H9 (cell line): ENCODE results near the gene ANXA2. TPM values are rescaled to one million over a fixed set of nuclear protein-coding genes. Genes with fewer than 3 reads are reported as not detected.

Experiments used
- DNase-seq: peaks from one replicate; pipeline ENCODE4 v3.0.0-alpha.2; 2017
- H2AFZ ChIP-seq: one replicate; pipeline ENCODE4 v1.6.1; 2013; ENCODE audit warnings: mild to moderate bottlenecking, low read length, control low read depth, moderate library complexity
- H2AK5ac ChIP-seq: 2 replicates; pipeline ENCODE4 v1.6.1; 2013; ENCODE audit warnings: low read length, control low read depth, mixed read lengths; ENCODE audit not compliant: insufficient read length
- H2BK120ac ChIP-seq: one replicate; pipeline ENCODE4 v1.6.1; 2013; ENCODE audit warnings: low read depth, mild to moderate bottlenecking, low read length, control low read depth, inconsistent platforms; ENCODE audit not compliant: poor library complexity, severe bottlenecking
- H2BK12ac ChIP-seq: 2 replicates; pipeline ENCODE4 v1.6.1; 2013; ENCODE audit warnings: low read length, control low read depth, mixed read lengths, low read depth; ENCODE audit not compliant: insufficient read length
- H2BK15ac ChIP-seq: 2 replicates; pipeline ENCODE4 v1.6.1; 2013; ENCODE audit warnings: low read depth, low read length, control low read depth
- H2BK20ac ChIP-seq: one replicate; pipeline ENCODE4 v1.6.1; 2013; ENCODE audit warnings: low read depth, mild to moderate bottlenecking, low read length, control low read depth, inconsistent platforms; ENCODE audit not compliant: poor library complexity, severe bottlenecking
- H2BK5ac ChIP-seq: 2 replicates; pipeline ENCODE4 v1.6.1; 2013; ENCODE audit warnings: low read length, control low read depth, mixed read lengths; ENCODE audit not compliant: insufficient read length
- H3K14ac ChIP-seq: 2 replicates; pipeline ENCODE4 v1.6.1; 2013; ENCODE audit warnings: low read length, control low read depth; ENCODE audit not compliant: insufficient read depth
- H3K18ac ChIP-seq: 2 replicates; pipeline ENCODE4 v1.6.1; 2013; ENCODE audit warnings: low read depth, mild to moderate bottlenecking, mixed read lengths, low read length, control low read depth; ENCODE audit not compliant: insufficient read length
- H3K23ac ChIP-seq: 2 replicates; pipeline ENCODE4 v1.6.1; 2013; ENCODE audit warnings: low read length, control low read depth, mixed read lengths, low read depth; ENCODE audit not compliant: insufficient read length
- H3K23me2 ChIP-seq: 2 replicates; pipeline ENCODE4 v1.6.1; 2013; ENCODE audit warnings: low read depth, mild to moderate bottlenecking, mixed read lengths, low read length, control low read depth; ENCODE audit not compliant: insufficient read length, poor library complexity, severe bottlenecking
- H3K27ac ChIP-seq: 2 replicates; pipeline ENCODE4 v1.5.1; 2013; ENCODE audit warnings: low read length, control low read depth, mixed read lengths, low read depth; ENCODE audit not compliant: insufficient read length
- H3K27me3 ChIP-seq: 2 replicates; pipeline ENCODE4 v1.6.1; 2013; ENCODE audit warnings: low read length, control low read depth, inconsistent platforms; ENCODE audit not compliant: insufficient read depth
- H3K4ac ChIP-seq: 2 replicates; pipeline ENCODE4 v1.6.1; 2013; ENCODE audit warnings: low read depth, mild to moderate bottlenecking, control low read depth, inconsistent platforms, low read length, moderate library complexity
- H3K4me1 ChIP-seq: 2 replicates; pipeline ENCODE4 v1.6.1; 2013; ENCODE audit warnings: low read length, control low read depth, inconsistent platforms; ENCODE audit not compliant: insufficient read depth
- H3K4me2 ChIP-seq: 2 replicates; pipeline ENCODE4 v1.6.1; 2013; ENCODE audit warnings: low read length, control low read depth, mixed read lengths; ENCODE audit not compliant: insufficient read length, insufficient read depth
- H3K56ac ChIP-seq: 2 replicates; pipeline ENCODE4 v1.6.1; 2013; ENCODE audit warnings: low read depth, mild to moderate bottlenecking, mixed read lengths, low read length, control low read depth; ENCODE audit not compliant: insufficient read length
- H3K79me1 ChIP-seq: 2 replicates; pipeline ENCODE4 v1.6.1; 2013; ENCODE audit warnings: low read depth, mild to moderate bottlenecking, moderate library complexity, low read length, control low read depth, inconsistent platforms; ENCODE audit not compliant: insufficient read depth, poor library complexity, severe bottlenecking
- H3K79me2 ChIP-seq: 2 replicates; pipeline ENCODE4 v1.6.1; 2013; ENCODE audit warnings: low read length, control low read depth, inconsistent platforms; ENCODE audit not compliant: insufficient read depth
- H3K9ac ChIP-seq: 2 replicates; pipeline ENCODE4 v1.6.1; 2013; ENCODE audit warnings: low read length, control low read depth, mixed read lengths; ENCODE audit not compliant: insufficient read length; ENCODE audit errors: extremely low read depth
- H3K9me3 ChIP-seq: one replicate; pipeline ENCODE4 v1.6.1; 2013; ENCODE audit warnings: low read depth, low read length, inconsistent platforms; ENCODE audit not compliant: control insufficient read depth
- H3T11ph ChIP-seq: one replicate; pipeline ENCODE4 v1.6.1; 2013; ENCODE audit warnings: mild to moderate bottlenecking, low read length, control low read depth, inconsistent platforms
- H4K20me1 ChIP-seq: one replicate; pipeline ENCODE4 v1.6.1; 2013; ENCODE audit not compliant: control insufficient read depth, insufficient read length, insufficient read depth
- H4K5ac ChIP-seq: 2 replicates; pipeline ENCODE4 v1.6.1; 2013; ENCODE audit warnings: low read depth, mild to moderate bottlenecking, mixed read lengths, low read length, control low read depth; ENCODE audit not compliant: insufficient read length
- H4K8ac ChIP-seq: replicated peaks from 2 replicates; pipeline ENCODE4 v1.6.1; 2013; ENCODE audit warnings: low read length, control low read depth, mixed read lengths, low read depth; ENCODE audit not compliant: insufficient read length
- H4K91ac ChIP-seq: 2 replicates; pipeline ENCODE4 v1.6.1; 2013; ENCODE audit warnings: low read depth, mild to moderate bottlenecking, moderate library complexity, mixed read lengths, low read length, control low read depth; ENCODE audit not compliant: insufficient read length
- H3K27ac Mint-ChIP-seq, 3 experiments: 2 replicates in 2 of 3; 3 replicates in 1 of 3; pipeline ENCODE4 v1.8.0; 2020 to 2021; ENCODE audit warnings: mixed read lengths in 3 of 3, mild to moderate bottlenecking in 1 of 3, moderate library complexity in 1 of 3
- H3K27me3 Mint-ChIP-seq: 2 replicates; pipeline ENCODE4 v1.8.0; 2021; ENCODE audit warnings: low read depth, mild to moderate bottlenecking, moderate library complexity, mixed read lengths
- H3K36me3 Mint-ChIP-seq, 3 experiments: 2 replicates in 2 of 3; 3 replicates in 1 of 3; pipeline ENCODE4 v1.8.0; 2020 to 2021; ENCODE audit warnings: low read depth in 3 of 3, mixed read lengths in 3 of 3; ENCODE audit not compliant: insufficient read depth in 1 of 3
- H3K4me1 Mint-ChIP-seq, 2 experiments: 2 replicates each; pipeline ENCODE4 v1.8.0; 2020; ENCODE audit warnings: mixed read lengths in 2 of 2
- H3K4me3 Mint-ChIP-seq, 2 experiments: 2 replicates in 1 of 2; 3 replicates in 1 of 2; pipeline ENCODE4 v1.8.0; 2020 to 2021; ENCODE audit warnings: mild to moderate bottlenecking in 2 of 2, mixed read lengths in 2 of 2, moderate library complexity in 1 of 2
- H3K9me3 Mint-ChIP-seq, 2 experiments: 2 replicates in 1 of 2; 3 replicates in 1 of 2; pipeline ENCODE4 v1.8.0; 2020; ENCODE audit warnings: mild to moderate bottlenecking in 2 of 2, mixed read lengths in 2 of 2, moderate library complexity in 1 of 2
- WGBS: extraction: QIAGEN DNeasy Blood & Tissue Kit; methylation state at CpG from one replicate; pipeline ENCODE4 v1.1.7; 2013; ENCODE audit warnings: missing lambda C conversion rate, low lambda C conversion rate, mixed read lengths; ENCODE audit not compliant: insufficient read length; ENCODE audit errors: extremely low coverage; 5-methylcytosine and 5-hydroxymethylcytosine counted together
- total RNA-seq: library from RNA; stranded (reverse); gene quantifications from 2 replicates; pipeline ENCODE4 v1.2.1, GENCODE V29; 2021
- TF ChIP-seq, protein P1 (sequence below): fragments of 200-600 bp; sonication (generic); conservative IDR thresholded peaks from 3 replicates; pipeline ENCODE4 v1.8.0; 2021; ENCODE audit warnings: antibody characterized with exemption, mild to moderate bottlenecking

ANXA2 gene
- total RNA-seq, 1 experiment from 2014 or later = 126 TPM

DNA sequence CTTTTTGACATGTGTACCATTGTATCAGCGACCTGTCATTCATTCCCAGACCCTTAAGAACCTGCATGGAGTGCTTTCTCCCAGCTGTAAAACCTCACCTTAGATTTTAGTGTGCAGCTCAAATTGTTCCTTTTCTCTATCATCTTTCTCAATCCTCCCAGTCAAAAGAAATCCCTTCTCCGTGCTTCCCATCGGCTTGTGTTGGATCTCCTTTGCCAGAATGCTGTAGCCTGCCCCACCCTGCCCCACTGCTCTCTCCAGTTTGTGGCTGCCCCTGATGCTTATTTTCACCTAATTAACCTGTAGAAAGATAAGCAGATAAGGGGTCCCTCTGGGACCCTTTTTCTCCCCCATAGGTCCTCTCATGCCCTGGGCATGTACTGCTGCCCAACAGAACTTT lies 51.1 kb downstream of the ANXA2 start:
- no peak overlapping the region for H2BK5ac ChIP-seq
- no peak for DNase-seq
- H4K20me1 ChIP-seq = no peaks in the 10 kb centered on the region
- no CpG with 5 or more reads among the region's 3 CpGs for WGBS
- no peak overlapping the region for H3K56ac ChIP-seq
- Mint-ChIP-seq H3K27me3 (no peaks in the 10 kb centered on the region), H3K27ac (peak overlapping the region in 1 of 3 experiments; percentile 3; a peak in 1 of 7 replicates), H3K4me3 (no peak overlapping the region), H3K36me3 (peaks cover 13 to 36% (median 25%) of the 10 kb centered on the region in 3 experiments; a peak in 6 of 7 replicates), H3K9me3 (peaks cover 0 to 3% of the 10 kb centered on the region in 2 experiments; a peak in 1 of 5 replicates), H3K4me1 (peaks cover 22 to 33% of the 10 kb centered on the region in 2 experiments)
- TF ChIP-seq, protein P1, sequence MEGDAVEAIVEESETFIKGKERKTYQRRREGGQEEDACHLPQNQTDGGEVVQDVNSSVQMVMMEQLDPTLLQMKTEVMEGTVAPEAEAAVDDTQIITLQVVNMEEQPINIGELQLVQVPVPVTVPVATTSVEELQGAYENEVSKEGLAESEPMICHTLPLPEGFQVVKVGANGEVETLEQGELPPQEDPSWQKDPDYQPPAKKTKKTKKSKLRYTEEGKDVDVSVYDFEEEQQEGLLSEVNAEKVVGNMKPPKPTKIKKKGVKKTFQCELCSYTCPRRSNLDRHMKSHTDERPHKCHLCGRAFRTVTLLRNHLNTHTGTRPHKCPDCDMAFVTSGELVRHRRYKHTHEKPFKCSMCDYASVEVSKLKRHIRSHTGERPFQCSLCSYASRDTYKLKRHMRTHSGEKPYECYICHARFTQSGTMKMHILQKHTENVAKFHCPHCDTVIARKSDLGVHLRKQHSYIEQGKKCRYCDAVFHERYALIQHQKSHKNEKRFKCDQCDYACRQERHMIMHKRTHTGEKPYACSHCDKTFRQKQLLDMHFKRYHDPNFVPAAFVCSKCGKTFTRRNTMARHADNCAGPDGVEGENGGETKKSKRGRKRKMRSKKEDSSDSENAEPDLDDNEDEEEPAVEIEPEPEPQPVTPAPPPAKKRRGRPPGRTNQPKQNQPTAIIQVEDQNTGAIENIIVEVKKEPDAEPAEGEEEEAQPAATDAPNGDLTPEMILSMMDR = no peak
- H3K4me2 ChIP-seq = no peak overlapping the region
- H3K23me2 ChIP-seq = no peaks in the 10 kb centered on the region
- H3K4ac ChIP-seq = no peak overlapping the region
- H2BK15ac ChIP-seq = no peak overlapping the region
- H4K91ac ChIP-seq = no peak overlapping the region
- H4K5ac ChIP-seq = no peak overlapping the region
- no peak overlapping the region for H2AK5ac ChIP-seq
- H3K27me3 ChIP-seq = no peaks in the 10 kb centered on the region
- no peak overlapping the region for H3T11ph ChIP-seq
- H3K27ac ChIP-seq = no peak overlapping the region
- H2BK120ac ChIP-seq = no peak overlapping the region
- no peak overlapping the region for H2BK20ac ChIP-seq
- H2BK12ac ChIP-seq = no peak overlapping the region
- no peak overlapping the region for H3K18ac ChIP-seq
- no peak overlapping the region for H3K23ac ChIP-seq
- H3K79me1 ChIP-seq = no peaks in the 10 kb centered on the region
- no peaks in the 10 kb centered on the region for H3K79me2 ChIP-seq
- no peaks in the 10 kb centered on the region for H3K9me3 ChIP-seq
- H3K9ac ChIP-seq = no peak overlapping the region
- no peak overlapping the region for H4K8ac ChIP-seq
- H3K14ac ChIP-seq = no peak overlapping the region
- peaks cover 3% of the 10 kb centered on the region; the same call in 1 of the 2 replicates for H3K4me1 ChIP-seq
- H2AFZ ChIP-seq = no peak overlapping the region
